SK-N-SH (cell line): ENCODE data around the gene SLC5A8. TPM values are rescaled to one million over a fixed set of nuclear protein-coding genes. Genes with fewer than 3 reads are reported as not detected.
A peak's percentile ranks its signal among the peaks of the same experiment; 100 is the strongest.

Experiments
- CTCF ChIA-PET: fragments of 300-600, 350-600 bp; formaldehyde crosslinking; extraction: SDS; loops from one replicate; lab custom pipeline; 2021; lab: Yijun Ruan, JAX
- POLR2A ChIA-PET: fragments of 350-600 bp; sonication (Branson Sonifier 250); formaldehyde crosslinking; extraction: SDS; loops from one replicate; lab custom pipeline; 2020; ENCODE audit warnings: antibody characterized with exemption, inconsistent platforms; lab: Yijun Ruan, JAX
- DNase-seq: peaks from one replicate; pipeline ENCODE4 v3.0.0; 2012
- H2AFZ ChIP-seq: fragments of 200-600 bp; sonication (generic); 2 replicates; pipeline ENCODE4 v1.8.1; 2016; ENCODE audit warnings: antibody characterized with exemption, mild to moderate bottlenecking, low read depth
- H3F3A ChIP-seq: fragments of 200-600 bp; sonication (generic); replicated peaks from 2 replicates; pipeline ENCODE3; 2016; ENCODE audit warnings: antibody characterized with exemption, mild to moderate bottlenecking; ENCODE audit not compliant: insufficient read depth
- H3K27ac ChIP-seq, 2 experiments: fragments of 200-500 bp in 1 of 2; fragments of 200-600 bp in 1 of 2; sonication (Bioruptor generic) in 1 of 2; sonication (generic), shearing (Covaris generic) in 1 of 2; 2 replicates each; pipeline versions ENCODE4 v1.5.1 to v1.6.1; 2014 to 2016; ENCODE audit warnings: low read depth in 2 of 2, inconsistent platforms in 1 of 2, low read length in 1 of 2, mild to moderate bottlenecking in 1 of 2, mixed read lengths in 1 of 2
- H3K27me3 ChIP-seq: fragments of 200-600 bp; sonication (generic), shearing (Covaris generic); 2 replicates; pipeline ENCODE4 v1.6.1; 2016; ENCODE audit warnings: mixed run types; ENCODE audit not compliant: insufficient read depth
- H3K36me3 ChIP-seq, 2 experiments: fragments of 200-500 bp in 1 of 2; fragments of 200-600 bp in 1 of 2; sonication (Bioruptor generic) in 1 of 2; sonication (generic) in 1 of 2; replicated peaks in 1 of 2; 2 replicates each; pipeline versions ENCODE3 to v1.5.1; 2014 to 2016; ENCODE audit warnings: low read length in 1 of 2, mild to moderate bottlenecking in 1 of 2; ENCODE audit not compliant: insufficient read depth in 2 of 2, control insufficient read depth in 1 of 2
- H3K4me1 ChIP-seq, 2 experiments: fragments of 200-500 bp in 1 of 2; fragments of 200-600 bp in 1 of 2; sonication (Bioruptor generic) in 1 of 2; sonication (generic), shearing (Covaris generic) in 1 of 2; 2 replicates each; pipeline versions ENCODE4 v1.5.1 to v1.6.1; 2014 to 2016; ENCODE audit warnings: low read depth in 1 of 2, low read length in 1 of 2, mixed run types in 1 of 2; ENCODE audit not compliant: insufficient read depth in 2 of 2, control insufficient read depth in 1 of 2
- H3K4me2 ChIP-seq: fragments of 200-600 bp; sonication (generic), shearing (Covaris generic); 2 replicates; pipeline ENCODE4 v1.6.1; 2017; ENCODE audit warnings: mixed run types
- H3K4me3 ChIP-seq, 2 experiments: fragments of 200-500 bp in 1 of 2; fragments of 200-600 bp in 1 of 2; sonication (Bioruptor generic) in 1 of 2; sonication (generic), shearing (Covaris generic) in 1 of 2; 2 replicates each; pipeline versions ENCODE4 v1.5.1 to v1.8.1; 2014 to 2016; ENCODE audit warnings: low read depth in 2 of 2, inconsistent platforms in 1 of 2, low read length in 1 of 2, mild to moderate bottlenecking in 1 of 2, mixed read lengths in 1 of 2, moderate library complexity in 1 of 2
- H3K79me2 ChIP-seq: fragments of 200-600 bp; sonication (generic); 2 replicates; pipeline ENCODE4 v1.8.1; 2017; ENCODE audit warnings: mild to moderate bottlenecking; ENCODE audit not compliant: insufficient read depth
- H3K9ac ChIP-seq: fragments of 200-600 bp; sonication (generic); 2 replicates; pipeline ENCODE4 v1.6.1; 2017; ENCODE audit warnings: mixed run types
- H3K9me2 ChIP-seq: fragments of 200-600 bp; sonication (generic); 2 replicates; pipeline ENCODE4 v1.6.1; 2017; ENCODE audit warnings: mixed run types
- H3K9me3 ChIP-seq: fragments of 200-600 bp; sonication (generic); 2 replicates; pipeline ENCODE4 v1.6.1; 2017; ENCODE audit warnings: mixed run types, mild to moderate bottlenecking, moderate library complexity
- H4K20me1 ChIP-seq: fragments of 200-600 bp; sonication (generic); 2 replicates; pipeline ENCODE4 v1.6.1; 2017; ENCODE audit warnings: mild to moderate bottlenecking, mixed run types; ENCODE audit not compliant: insufficient read depth
- FOSL2 ChIP-seq: IDR thresholded peaks from 2 replicates; pipeline ENCODE4 v1.4.0; 2012; ENCODE audit warnings: low read depth, mild to moderate bottlenecking, moderate library complexity, borderline replicate concordance
- GABPA ChIP-seq: IDR thresholded peaks from 2 replicates; pipeline ENCODE4 v1.4.0; 2012; ENCODE audit warnings: low read depth, mild to moderate bottlenecking
- GATA2 ChIP-seq: sonication (generic); formaldehyde crosslinking; IDR thresholded peaks from 2 replicates; pipeline ENCODE4 v1.5.0; 2020; ENCODE audit warnings: mild to moderate bottlenecking, missing genetic modification reagents
- JUND ChIP-seq: IDR thresholded peaks from 2 replicates; pipeline ENCODE4 v1.4.0; 2012
- MXI1 ChIP-seq: IDR thresholded peaks from 2 replicates; pipeline ENCODE4 v1.6.1; 2012; ENCODE audit warnings: mild to moderate bottlenecking, low read depth, low read length, improper control_type of control experiment
- PBX3 ChIP-seq: IDR thresholded peaks from 2 replicates; pipeline ENCODE4; 2012
- SIN3A ChIP-seq: IDR thresholded peaks from 2 replicates; pipeline ENCODE4 v1.6.1; 2012; ENCODE audit warnings: low read depth, mild to moderate bottlenecking, low read length, moderate library complexity, borderline replicate concordance
- USF2 ChIP-seq: fragments of 150-350 bp; IDR thresholded peaks from 2 replicates; pipeline ENCODE4 v1.6.1; 2017; ENCODE audit warnings: antibody characterized with exemption, low read length, low read depth, borderline replicate concordance
- ZBTB33 ChIP-seq: IDR thresholded peaks from 2 replicates; pipeline ENCODE4 v1.4.0; 2012; ENCODE audit warnings: low read depth, borderline replicate concordance
- WGBS: methylation state at CpG from one replicate; pipeline ENCODE4 v1.1.6; 2017; ENCODE audit warnings: low lambda C conversion rate; 5-methylcytosine and 5-hydroxymethylcytosine counted together
- polyA plus RNA-seq, 3 experiments: library from polyadenylated mRNA; depleted of rRNA; stranded (reverse); fragments of >200 nt; gene quantifications; 2 replicates each; pipeline ENCODE4 v1.2.3, GENCODE V29; 2012

The SLC5A8 gene
- polyA plus RNA-seq, 1 of the 3 experiments (the other 2 are of a cell fraction), result not detected

- TF ChIP-seq ZBTB33, result no peak
- TF ChIP-seq JUND, result no peak
These were observed 9.9 kb downstream of the SLC5A8 start (continued) for GRCh38 chr12:101200145-101200544.

- Histone ChIP-seq H3K79me2 (no peaks in the 10 kb centered on the region), H3K9me3 (no peaks in the 10 kb centered on the region), H3K27me3 (no peaks in the 10 kb centered on the region; the same call in 1 of the 2 replicates), H2AFZ (no peak overlapping the region), H3K4me1 (no peaks in the 10 kb centered on the region), H3K4me3 (no peak overlapping the region), H3K4me2 (no peak overlapping the region), H3K9me2 (no peaks in the 10 kb centered on the region), H3F3A (no peaks in the 10 kb centered on the region), H3K36me3 (no peaks in the 10 kb centered on the region), H3K9ac (no peak overlapping the region), H4K20me1 (no peaks in the 10 kb centered on the region), H3K27ac (no peak overlapping the region)
- TF ChIP-seq USF2 (no peak), GATA2 (CRISPR knock-in tag) (no peak), FOSL2 (no peak), SIN3A (no peak), MXI1 (no peak)
- ChIA-PET POLR2A (no interaction called here), CTCF (no interaction called here)
- WGBS, result 41% methylated on average over 2 of the region's 2 CpGs
- DNase-seq, result no peak
These were observed 23.7 kb downstream of the SLC5A8 start for GRCh38 chr12:101186291-101186690.

- Histone ChIP-seq H3K27ac (no peak overlapping the region), H3F3A (no peaks in the 10 kb centered on the region), H3K4me3 (no peak overlapping the region), H2AFZ (no peak overlapping the region), H4K20me1 (no peaks in the 10 kb centered on the region), H3K27me3 (no peaks in the 10 kb centered on the region; the same call in 1 of the 2 replicates), H3K9me2 (no peaks in the 10 kb centered on the region), H3K79me2 (no peaks in the 10 kb centered on the region), H3K4me2 (no peak overlapping the region), H3K9ac (no peak overlapping the region), H3K4me1 (no peaks in the 10 kb centered on the region), H3K9me3 (0 out of 2 replicates have a peak, but pooled peaks cover 2% of the 10 kb centered on the region), H3K36me3 (no peaks in the 10 kb centered on the region)
- no peak for DNase-seq
- POLR2A ChIA-PET, result no interaction called here
- TF ChIP-seq GABPA, result no peak
- 0 out of 2 replicates have a peak, but pooled peaks have one; percentile 13 for TF ChIP-seq PBX3
- CTCF ChIA-PET, result no interaction called here
- WGBS, result 4% methylated on average over 2 of the region's 2 CpGs
These were observed 28.3 kb downstream of the SLC5A8 start for GRCh38 chr12:101181776-101182175.
